Ishikawa (cell line): ENCODE data around the gene BANF2.

Experiments used
- CEBPB ChIP-seq: IDR thresholded peaks from 2 replicates; pipeline ENCODE4 v1.6.1; 2012
- CREB1 ChIP-seq: IDR thresholded peaks from 2 replicates; pipeline ENCODE4 v1.6.1; 2012; ENCODE audit warnings: low read depth
- EGR1 ChIP-seq: IDR thresholded peaks from 2 replicates; pipeline ENCODE4 v1.6.1; 2012
- EP300 ChIP-seq: IDR thresholded peaks from 2 replicates; pipeline ENCODE4 v1.6.1; 2012; ENCODE audit warnings: borderline replicate concordance
- FOXM1 ChIP-seq: IDR thresholded peaks from 2 replicates; pipeline ENCODE4 v1.6.1; 2012; ENCODE audit warnings: low read depth, borderline replicate concordance
- NFIC ChIP-seq: IDR thresholded peaks from 2 replicates; pipeline ENCODE4 v1.6.1; 2012
- RAD21 ChIP-seq: IDR thresholded peaks from 2 replicates; pipeline ENCODE4 v1.6.1; 2012; ENCODE audit warnings: low read depth
- REST ChIP-seq: IDR thresholded peaks from 2 replicates; pipeline ENCODE4 v1.6.1; 2012; ENCODE audit warnings: low read depth, mild to moderate bottlenecking
- TAF1 ChIP-seq: IDR thresholded peaks from 2 replicates; pipeline ENCODE4 v1.6.1; 2012; ENCODE audit warnings: low read depth, mild to moderate bottlenecking
- TCF12 ChIP-seq: IDR thresholded peaks from 2 replicates; pipeline ENCODE4 v1.6.1; 2012; ENCODE audit warnings: low read depth
- TEAD4 ChIP-seq: IDR thresholded peaks from 2 replicates; pipeline ENCODE4 v1.6.1; 2012
- USF1 ChIP-seq: IDR thresholded peaks from 2 replicates; pipeline ENCODE4 v1.6.1; 2012
- YY1 ChIP-seq: IDR thresholded peaks from 2 replicates; pipeline ENCODE4 v1.6.1; 2012; ENCODE audit warnings: low read depth
- TF ChIP-seq, protein P1 (sequence below): IDR thresholded peaks from 2 replicates; pipeline ENCODE4 v1.6.1; 2012

GRCh38 chr20:17776551-17776950, 76.8 kb downstream of the BANF2 start:
- no peak for TF ChIP-seq TAF1
- no peak for TF ChIP-seq CEBPB
- no peak for TF ChIP-seq EP300
- TF ChIP-seq RAD21: no peak
- TF ChIP-seq, protein P1, sequence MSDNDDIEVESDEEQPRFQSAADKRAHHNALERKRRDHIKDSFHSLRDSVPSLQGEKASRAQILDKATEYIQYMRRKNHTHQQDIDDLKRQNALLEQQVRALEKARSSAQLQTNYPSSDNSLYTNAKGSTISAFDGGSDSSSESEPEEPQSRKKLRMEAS: no peak
- no peak for TF ChIP-seq YY1
- TF ChIP-seq CREB1: no peak
- TF ChIP-seq TEAD4: no peak
- no peak for TF ChIP-seq USF1
- TF ChIP-seq NFIC: no peak
- TF ChIP-seq TCF12: no peak
- no peak for TF ChIP-seq REST
- TF ChIP-seq FOXM1: no peak
- TF ChIP-seq EGR1: no peak
